Skeletal muscle satellite cell (primary cell): ENCODE measurements around the gene C1orf115. TPM values are rescaled to one million over a fixed set of nuclear protein-coding genes. Genes with fewer than 3 reads are reported as not detected.

Experiments
- H3K27me3 ChIP-seq: 2 replicates; pipeline ENCODE4 v1.7.0; 2013; ENCODE audit warnings: low read length; ENCODE audit not compliant: control insufficient read depth, insufficient read depth
- H3K36me3 ChIP-seq: 2 replicates; pipeline ENCODE4 v1.7.0; 2013; ENCODE audit warnings: mild to moderate bottlenecking, control low read depth, low read length; ENCODE audit not compliant: insufficient read depth
- H3K4me1 ChIP-seq: 2 replicates; pipeline ENCODE4 v1.7.0; 2013; ENCODE audit warnings: low read length; ENCODE audit not compliant: control insufficient read depth, insufficient read depth
- H3K4me2 ChIP-seq: 2 replicates; pipeline ENCODE4 v1.7.0; 2013; ENCODE audit warnings: mild to moderate bottlenecking, low read length
- H3K4me3 ChIP-seq: 2 replicates; pipeline ENCODE4 v1.7.0; 2013; ENCODE audit warnings: low read length
- H3K9ac ChIP-seq: 2 replicates; pipeline ENCODE4 v1.7.0; 2013; ENCODE audit warnings: mild to moderate bottlenecking, low read depth, low read length, moderate library complexity
- H3K9me3 ChIP-seq: replicated peaks from 2 replicates; pipeline ENCODE4 v1.7.0; 2013; ENCODE audit warnings: mild to moderate bottlenecking, control low read depth, low read length
- total RNA-seq: library from RNA; depleted of rRNA; stranded (reverse); fragments of >200 nt; gene quantifications from 2 replicates; pipeline ENCODE4 v1.2.3, GENCODE V29; 2012; rRNA removed

C1orf115 gene, protein sequence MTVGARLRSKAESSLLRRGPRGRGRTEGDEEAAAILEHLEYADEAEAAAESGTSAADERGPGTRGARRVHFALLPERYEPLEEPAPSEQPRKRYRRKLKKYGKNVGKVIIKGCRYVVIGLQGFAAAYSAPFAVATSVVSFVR
- under 0.01 and 0.25 TPM in 2 replicates for total RNA-seq

DNA sequence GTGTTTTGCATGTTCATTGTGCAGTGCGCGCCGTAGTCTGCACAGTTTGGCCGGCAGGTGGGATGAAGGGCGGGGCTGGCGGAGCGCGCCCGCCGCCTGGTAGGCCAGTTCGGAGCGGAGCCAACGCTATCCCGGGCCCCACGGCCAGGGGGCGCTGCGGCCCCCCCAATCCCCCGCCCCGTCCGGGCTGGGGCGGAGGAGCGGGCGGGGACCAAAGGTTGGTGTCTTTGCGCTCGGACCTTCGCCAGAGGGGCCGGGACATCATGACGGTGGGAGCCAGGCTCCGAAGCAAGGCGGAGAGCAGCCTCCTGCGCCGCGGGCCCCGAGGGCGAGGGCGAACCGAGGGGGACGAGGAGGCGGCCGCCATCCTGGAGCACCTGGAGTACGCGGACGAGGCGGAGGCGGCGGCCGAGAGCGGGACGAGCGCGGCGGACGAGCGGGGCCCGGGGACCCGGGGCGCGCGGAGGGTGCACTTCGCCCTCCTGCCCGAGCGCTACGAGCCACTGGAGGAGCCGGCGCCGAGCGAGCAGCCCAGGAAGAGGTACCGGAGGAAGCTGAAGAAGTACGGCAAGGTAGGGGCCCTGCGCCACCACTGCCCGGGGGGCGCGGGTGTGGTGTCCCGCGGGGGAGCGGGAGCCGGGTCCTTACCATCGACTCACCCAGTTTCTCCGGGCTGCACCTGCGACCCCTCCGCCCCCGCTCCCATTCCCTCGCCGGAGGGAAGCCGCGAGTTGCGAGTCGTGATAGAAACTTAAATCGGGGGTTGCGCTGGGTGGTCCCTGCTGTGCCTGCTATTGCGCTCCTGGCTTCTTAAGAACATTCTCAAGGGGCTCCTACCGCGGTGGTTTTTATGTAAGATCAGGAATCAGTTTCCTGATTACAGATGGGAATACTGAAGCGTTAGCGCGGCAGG is at the start of gene C1orf115:
Gene C1orf115 (plus strand): TSS at position 224 of the 913 bp plus-strand sequence. CDS start 40 bp downstream, at position 264.
- H3K9ac ChIP-seq: peak within 1 kb of the TSS; percentile 15
- no peaks in the 10 kb centered on the region for H3K9me3 ChIP-seq
- no peaks in the 10 kb centered on the region for H3K36me3 ChIP-seq
- H3K4me3 ChIP-seq: peak within 1 kb of the TSS; percentile 77
- peak within 1 kb of the TSS; percentile 81 for H3K4me2 ChIP-seq
- peaks cover 5% of the 10 kb centered on the region for H3K4me1 ChIP-seq
- H3K27me3 ChIP-seq: peaks cover 22% of the 10 kb centered on the region

DNA sequence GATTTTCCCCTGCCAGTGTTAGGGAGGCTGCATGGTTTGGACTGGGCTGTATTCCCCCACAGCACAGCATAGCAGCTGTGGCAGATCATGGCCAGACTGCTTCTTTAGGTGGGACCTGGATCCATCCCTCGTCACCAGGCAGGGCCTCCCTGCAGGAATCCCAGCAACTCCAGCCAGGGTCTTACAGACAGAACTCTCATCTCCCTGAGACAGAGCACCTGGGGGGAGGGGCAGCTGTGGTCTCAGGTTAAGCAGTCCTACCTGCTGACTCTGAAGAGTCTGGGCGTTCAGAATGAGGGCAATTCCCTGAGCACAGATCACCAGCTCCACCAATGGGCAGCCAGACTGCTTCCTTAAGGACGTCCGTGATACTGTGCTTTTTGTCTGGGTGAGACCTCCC is 47.9 kb upstream of the C1orf115 start:
- no peaks in the 10 kb centered on the region for H3K27me3 ChIP-seq
- H3K9ac ChIP-seq: no peak overlapping the region
- H3K9me3 ChIP-seq: no peaks in the 10 kb centered on the region
- H3K4me3 ChIP-seq: no peak overlapping the region
- no peak overlapping the region for H3K4me2 ChIP-seq
- H3K36me3 ChIP-seq: no peaks in the 10 kb centered on the region
- peaks cover 4% of the 10 kb centered on the region for H3K4me1 ChIP-seq

DNA sequence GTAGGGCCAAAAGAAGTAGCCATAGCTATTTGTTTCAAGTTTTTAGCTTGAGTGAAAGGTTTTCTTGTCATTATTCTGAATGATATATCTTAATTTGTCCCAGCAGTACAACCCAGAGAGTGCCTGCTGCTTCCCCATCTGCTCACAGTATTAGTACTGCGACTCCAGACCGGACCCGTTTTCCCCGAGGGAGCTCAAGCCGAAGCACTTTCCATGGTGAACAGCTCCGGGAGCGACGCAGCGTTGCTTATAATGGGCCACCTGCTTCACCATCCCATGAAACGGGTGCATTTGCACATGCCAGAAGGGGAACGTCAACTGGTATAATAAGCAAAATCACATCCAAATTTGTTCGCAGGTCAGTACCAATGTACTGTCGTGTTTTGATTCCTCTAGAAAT is 37.2 kb upstream of the C1orf115 start:
- H3K36me3 ChIP-seq: no peaks in the 10 kb centered on the region

DNA sequence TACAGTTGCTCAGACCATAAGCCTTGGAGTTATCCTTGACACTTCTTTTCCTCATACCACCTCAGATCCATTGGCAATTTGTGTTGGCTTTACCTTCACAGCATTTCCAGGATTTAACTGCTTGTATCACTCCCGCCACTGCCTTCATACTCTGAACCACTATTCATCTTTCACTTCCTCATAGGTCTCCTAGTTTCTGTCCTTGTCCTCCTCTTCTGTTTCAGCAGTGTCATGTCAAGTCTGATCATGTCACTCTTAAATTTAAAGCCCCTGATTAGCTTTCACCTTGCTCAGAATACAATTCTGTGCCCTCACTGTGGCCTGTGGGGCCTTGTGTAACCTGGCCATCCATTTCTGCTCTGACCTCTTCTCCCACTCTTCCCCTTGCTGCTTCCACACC is 34.7 kb upstream of the C1orf115 start:
- Histone ChIP-seq H3K9me3 (no peaks in the 10 kb centered on the region), H3K9ac (no peak overlapping the region), H3K4me2 (no peak overlapping the region), H3K36me3 (no peaks in the 10 kb centered on the region), H3K4me3 (no peak overlapping the region), H3K4me1 (no peaks in the 10 kb centered on the region), H3K27me3 (no peaks in the 10 kb centered on the region)

More for the DNA sequence above, 37.2 kb upstream of the C1orf115 start:
- H3K4me2 ChIP-seq: no peak overlapping the region
- no peak overlapping the region for H3K4me3 ChIP-seq
- no peaks in the 10 kb centered on the region for H3K9me3 ChIP-seq
- no peak overlapping the region for H3K9ac ChIP-seq
- H3K4me1 ChIP-seq: no peaks in the 10 kb centered on the region
- no peaks in the 10 kb centered on the region for H3K27me3 ChIP-seq

DNA sequence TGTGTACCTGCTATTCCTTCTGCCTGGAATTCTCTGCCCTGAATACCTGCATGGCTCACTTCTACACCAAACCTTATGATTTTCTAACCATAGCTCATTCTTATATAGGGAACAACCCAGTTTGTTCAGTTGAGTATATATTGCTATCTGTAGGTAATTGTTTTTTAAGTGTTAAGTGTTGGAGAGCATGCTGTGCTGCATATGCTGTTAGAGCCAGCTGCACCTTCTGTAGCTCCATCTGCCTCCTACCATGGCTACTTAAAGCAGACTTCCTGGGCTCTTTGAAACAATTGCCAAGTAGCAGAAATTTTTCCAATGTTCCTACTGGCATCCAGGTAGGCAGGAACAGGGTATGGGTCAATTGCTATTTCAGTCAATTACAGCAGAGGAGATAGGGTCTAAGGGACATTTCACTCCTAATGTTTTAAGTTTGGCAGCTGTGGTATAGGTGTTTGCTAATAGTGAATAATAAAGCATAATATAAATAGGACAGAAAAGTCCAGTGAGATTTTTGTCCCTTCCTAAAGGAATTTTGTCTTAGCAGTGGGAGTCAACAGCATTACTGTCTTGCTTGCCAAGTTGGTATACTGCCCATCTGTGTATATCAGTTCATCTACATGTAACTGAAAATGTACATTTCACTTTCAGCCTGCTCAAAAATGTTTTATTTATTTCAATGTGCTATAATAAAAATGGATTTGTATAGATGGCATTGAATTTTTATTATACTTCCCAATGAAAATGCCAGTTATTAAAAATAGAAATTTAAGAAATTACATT is 34.0 kb upstream of the C1orf115 start:
- no peak overlapping the region for H3K4me2 ChIP-seq
- no peaks in the 10 kb centered on the region for H3K36me3 ChIP-seq
- no peak overlapping the region for H3K9ac ChIP-seq
- H3K9me3 ChIP-seq: no peaks in the 10 kb centered on the region
- H3K27me3 ChIP-seq: no peaks in the 10 kb centered on the region
- no peak overlapping the region for H3K4me3 ChIP-seq
- H3K4me1 ChIP-seq: no peaks in the 10 kb centered on the region

DNA sequence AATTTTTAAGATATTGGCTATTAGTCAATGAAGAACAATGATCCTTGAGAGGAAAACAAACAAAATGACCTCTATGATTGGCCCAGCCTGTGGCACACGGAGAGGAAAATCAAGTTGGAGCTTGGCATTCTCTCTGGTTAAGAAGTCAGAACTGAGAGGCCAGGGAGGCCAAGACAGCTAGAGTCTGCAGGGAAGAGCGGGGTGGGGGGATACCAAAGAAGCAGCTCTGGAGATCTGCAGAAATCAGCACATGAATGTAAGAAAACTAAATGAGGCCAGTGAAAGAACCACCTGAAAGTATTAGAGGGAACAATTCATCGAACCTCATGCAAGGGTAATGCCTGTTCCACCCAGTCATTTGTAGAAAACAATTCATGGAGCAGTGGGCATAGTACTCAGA is 23.8 kb upstream of the C1orf115 start:
- Histone ChIP-seq H3K4me3 (no peak overlapping the region), H3K4me1 (no peaks in the 10 kb centered on the region), H3K36me3 (no peaks in the 10 kb centered on the region), H3K27me3 (no peaks in the 10 kb centered on the region), H3K9ac (no peak overlapping the region), H3K9me3 (no peaks in the 10 kb centered on the region), H3K4me2 (no peak overlapping the region)

DNA sequence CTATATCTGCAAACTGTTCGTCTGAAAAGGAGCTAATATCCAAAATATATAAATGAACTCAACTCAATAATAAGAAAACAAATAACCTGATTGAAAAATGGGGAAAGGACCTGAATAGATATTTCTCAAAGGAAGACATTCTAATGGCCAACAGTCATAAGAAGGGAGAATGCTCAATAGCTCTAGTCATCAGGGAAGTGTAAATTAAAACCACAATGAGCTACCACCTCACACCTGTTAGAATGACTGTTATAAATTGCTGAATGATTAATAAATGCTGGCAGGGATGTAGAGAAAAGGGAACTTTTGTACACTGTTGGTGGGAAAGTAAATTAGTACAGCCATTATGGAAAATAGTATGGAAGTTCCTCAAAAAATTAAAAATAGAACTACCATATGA is 21.2 kb upstream of the C1orf115 start:
- no peaks in the 10 kb centered on the region for H3K36me3 ChIP-seq
- no peaks in the 10 kb centered on the region for H3K4me1 ChIP-seq
- no peaks in the 10 kb centered on the region for H3K9me3 ChIP-seq
- no peak overlapping the region for H3K9ac ChIP-seq
- H3K4me2 ChIP-seq: no peak overlapping the region
- H3K27me3 ChIP-seq: no peaks in the 10 kb centered on the region
- H3K4me3 ChIP-seq: no peak overlapping the region

DNA sequence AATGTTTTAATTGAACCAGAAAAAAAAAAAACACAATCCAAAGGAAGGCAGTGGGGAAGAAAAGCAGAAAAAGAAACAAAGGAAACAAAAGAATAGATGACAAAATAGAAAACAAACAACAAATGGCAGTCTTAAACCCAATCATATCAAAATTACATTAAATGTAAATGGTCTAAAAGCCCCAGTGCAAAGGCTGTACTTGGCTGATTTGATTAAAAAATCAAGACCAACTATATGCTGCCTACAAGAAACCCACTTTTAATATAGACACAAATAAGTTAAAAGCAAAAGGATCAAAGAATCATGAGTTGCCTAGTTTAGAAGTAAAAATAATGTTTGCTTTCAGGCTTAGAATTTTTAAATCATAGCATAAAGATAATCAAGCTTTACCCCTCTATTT is 19.8 kb upstream of the C1orf115 start:
- Histone ChIP-seq H3K4me3 (no peak overlapping the region), H3K36me3 (no peaks in the 10 kb centered on the region), H3K27me3 (no peaks in the 10 kb centered on the region), H3K4me1 (no peaks in the 10 kb centered on the region), H3K4me2 (no peak overlapping the region), H3K9me3 (no peaks in the 10 kb centered on the region), H3K9ac (no peak overlapping the region)

DNA sequence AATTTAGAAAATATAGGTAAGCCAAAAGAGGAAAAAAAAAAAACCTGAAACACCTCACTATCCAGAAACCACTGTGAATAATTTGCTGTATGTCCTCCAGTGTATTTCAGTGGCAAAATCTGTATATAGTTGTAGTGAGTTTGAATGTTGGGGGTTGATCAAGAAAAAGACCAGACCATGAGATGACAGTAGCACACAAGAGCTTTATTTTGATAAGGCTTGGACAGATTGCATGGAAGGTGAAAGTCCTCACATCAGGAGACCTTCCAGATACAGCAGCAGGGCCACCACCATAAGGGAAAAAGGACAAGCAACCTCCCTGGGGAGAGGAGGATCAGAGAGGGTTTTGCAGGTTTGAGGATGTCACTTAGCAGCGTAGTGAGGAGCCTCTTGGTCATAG is 16.2 kb upstream of the C1orf115 start:
- Histone ChIP-seq H3K4me2 (no peak overlapping the region), H3K4me1 (no peaks in the 10 kb centered on the region), H3K9me3 (no peaks in the 10 kb centered on the region), H3K9ac (no peak overlapping the region), H3K36me3 (no peaks in the 10 kb centered on the region), H3K27me3 (no peaks in the 10 kb centered on the region), H3K4me3 (no peak overlapping the region)

DNA sequence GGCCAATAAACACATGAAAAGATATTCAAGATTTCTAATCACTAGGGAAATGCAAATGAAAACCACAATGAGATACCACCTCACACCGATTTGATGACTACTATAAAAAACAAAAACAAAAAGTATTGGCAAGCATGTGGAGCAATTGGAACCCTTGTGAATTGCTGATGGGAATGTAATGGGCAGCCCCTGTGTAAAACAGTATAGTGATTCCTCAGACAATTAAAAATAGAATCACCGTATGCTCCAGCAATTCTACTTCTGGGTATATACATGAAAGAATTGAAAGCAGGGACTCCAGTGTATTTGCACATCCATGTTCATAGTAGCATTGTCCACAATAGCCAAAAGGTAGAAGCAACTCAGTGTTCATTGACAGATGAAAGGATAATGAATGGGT is 12.9 kb upstream of the C1orf115 start:
- Histone ChIP-seq H3K9me3 (no peaks in the 10 kb centered on the region), H3K36me3 (no peaks in the 10 kb centered on the region), H3K4me1 (no peaks in the 10 kb centered on the region), H3K27me3 (no peaks in the 10 kb centered on the region), H3K4me3 (no peak overlapping the region), H3K4me2 (no peak overlapping the region), H3K9ac (no peak overlapping the region)

DNA sequence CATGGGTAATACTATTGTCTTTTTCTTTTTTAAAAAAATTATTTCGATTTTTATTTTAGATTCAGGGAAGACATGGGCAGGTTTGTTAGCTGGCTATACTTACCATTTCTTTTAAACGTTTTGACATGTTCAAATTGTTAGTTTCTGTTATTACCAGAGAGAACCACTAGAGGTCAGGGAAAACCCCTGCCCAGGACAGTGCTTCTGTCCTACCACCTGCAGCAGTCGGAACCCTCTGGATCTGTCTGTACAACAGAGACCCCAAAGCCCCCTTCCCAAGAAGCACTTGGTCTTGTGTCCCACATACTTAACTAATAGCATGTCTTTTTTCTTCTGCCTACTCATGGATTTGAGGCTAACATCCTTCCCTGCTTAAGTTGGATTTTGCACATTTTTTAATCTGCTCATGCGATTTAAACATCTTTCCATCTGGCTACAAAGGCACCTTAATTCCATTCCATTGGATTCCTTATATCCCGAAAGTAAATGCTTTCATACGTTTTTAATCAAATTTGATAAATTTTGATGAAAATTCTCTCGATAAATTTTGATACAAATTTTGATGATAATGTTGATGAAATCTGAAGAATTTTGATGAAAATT is 10.0 kb upstream of the C1orf115 start:
- Histone ChIP-seq H3K27me3 (no peaks in the 10 kb centered on the region), H3K9ac (no peak overlapping the region), H3K4me3 (no peak overlapping the region), H3K36me3 (no peaks in the 10 kb centered on the region), H3K4me2 (no peak overlapping the region), H3K9me3 (no peaks in the 10 kb centered on the region), H3K4me1 (no peaks in the 10 kb centered on the region)
